Erythroblast (primary cell): ENCODE measurements around the gene NDUFB11.
"Not testable (repeated sequence)": the region's sequence is repeated elsewhere in the genome, so short reads cannot be mapped to it uniquely, and the experiment has no call there.

Source experiments
- GATA1 ChIP-seq: IDR thresholded peaks from 2 replicates; pipeline ENCODE4 v1.6.1; 2011; ENCODE audit warnings: low read depth, mild to moderate bottlenecking, control low read depth, low read length, moderate library complexity
- POLR2A ChIP-seq: IDR thresholded peaks from 2 replicates; pipeline ENCODE4 v1.6.1; 2011; ENCODE audit warnings: mild to moderate bottlenecking, low read length

DNA sequence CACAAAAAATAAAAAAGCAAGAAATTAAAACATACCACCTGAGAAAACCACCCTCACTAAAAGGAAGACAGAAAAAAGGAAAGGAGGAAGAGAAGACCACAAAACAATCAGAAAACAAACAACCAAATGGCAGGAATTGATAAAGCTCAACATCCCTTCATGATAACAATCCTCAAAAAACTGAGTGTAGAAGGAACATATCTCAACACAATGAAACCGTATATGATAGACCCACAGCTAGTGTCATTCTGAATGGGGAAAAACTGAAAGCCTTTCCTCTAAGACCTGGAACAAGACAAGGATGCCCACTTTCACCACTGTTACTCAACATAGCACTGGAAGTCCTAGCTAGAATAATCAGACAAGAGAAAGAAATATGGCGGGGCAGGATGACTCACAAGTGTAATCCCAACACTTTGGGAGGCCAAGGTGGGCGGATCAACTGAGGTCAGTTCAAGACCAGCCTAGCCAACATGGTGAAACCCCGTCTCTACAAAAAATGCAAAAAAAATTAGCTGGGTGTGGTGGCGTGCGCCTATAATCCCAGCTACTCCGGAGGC, 27.9 kb downstream of the NDUFB11 start:
- TF ChIP-seq POLR2A, GATA1: not testable (repeated sequence)
